SK-N-MC (cell line): ENCODE measurements around the gene PRMT1.

Experiments used
- EZH2 ChIP-seq: fragments of 200-600 bp; sonication (generic); IDR thresholded peaks from one replicate; pipeline ENCODE4 v1.6.1; 2017; ENCODE audit warnings: antibody characterized with exemption
- FOXP2 ChIP-seq: optimal IDR thresholded peaks from 2 replicates; pipeline ENCODE3; 2011; ENCODE audit warnings: mild to moderate bottlenecking, moderate library complexity; ENCODE audit not compliant: insufficient read depth; ENCODE audit errors: extremely low read length, control extremely low read depth
- POLR2AphosphoS5 ChIP-seq: IDR thresholded peaks from 2 replicates; pipeline ENCODE4 v1.6.1; 2012; ENCODE audit warnings: mild to moderate bottlenecking, low read depth, low read length, borderline replicate concordance

DNA sequence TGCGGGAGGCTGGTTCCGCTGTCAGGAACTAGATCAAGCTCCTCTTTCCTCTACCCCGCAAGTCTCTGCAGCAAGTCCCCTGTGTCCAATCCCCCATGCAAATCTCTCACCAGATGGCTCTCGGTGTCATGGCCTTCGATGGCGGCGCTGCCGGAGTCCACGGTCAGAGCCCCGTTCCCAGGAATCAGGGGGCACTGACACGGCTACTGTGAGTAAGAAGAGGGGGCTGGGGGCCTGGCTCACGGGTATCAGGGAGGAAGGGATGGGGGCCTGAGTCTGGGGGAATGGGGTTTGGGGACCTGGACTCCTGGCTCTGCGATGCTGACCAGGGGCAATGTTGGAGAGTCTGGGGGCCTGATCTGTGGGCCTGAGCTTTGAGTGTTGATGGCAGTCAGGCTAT lies 31.1 kb upstream of the PRMT1 start:
- TF ChIP-seq EZH2 (no peak), POLR2AphosphoS5 (no peak), FOXP2 (no peak)
